RKO (cell line): ENCODE results near the gene BRAT1.

Source experiments
- DNase-seq: peaks from one replicate; pipeline ENCODE4 v3.0.0-alpha.2; 2016; ENCODE audit warnings: low spot score

BRAT1 gene

DNA sequence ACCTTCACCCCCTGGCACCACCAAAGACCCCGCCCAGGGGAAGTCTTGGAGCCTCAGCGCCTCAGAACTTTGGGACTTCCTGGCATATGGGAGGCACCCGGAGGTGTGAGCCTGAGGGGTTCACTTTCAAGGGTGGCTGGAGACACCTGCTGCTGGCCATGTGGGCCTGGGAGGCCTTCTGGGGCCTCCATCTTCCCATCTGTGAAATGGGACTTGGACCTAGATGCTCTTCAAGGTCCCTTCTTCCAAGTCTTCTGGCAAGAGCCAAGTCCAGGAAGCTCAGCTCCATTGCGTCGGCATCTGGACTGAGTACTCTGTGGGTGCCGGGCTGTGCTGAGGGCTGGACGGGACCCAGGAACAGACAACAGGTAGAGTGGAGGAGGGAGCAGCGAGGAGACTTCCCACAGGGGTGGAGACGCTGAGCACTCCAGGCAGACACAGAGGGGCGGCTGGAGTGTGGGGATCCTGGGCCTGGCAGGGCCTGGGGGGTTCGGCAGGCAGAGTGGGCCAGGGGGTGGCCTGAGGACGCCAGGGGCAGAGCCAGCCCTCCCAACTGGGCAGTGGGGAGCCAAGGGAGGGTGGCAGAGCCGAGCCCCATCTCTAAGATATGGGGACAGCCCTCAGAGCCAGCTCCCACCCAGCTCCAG is 45.1 kb downstream of the BRAT1 start:
- no peak for DNase-seq

DNA sequence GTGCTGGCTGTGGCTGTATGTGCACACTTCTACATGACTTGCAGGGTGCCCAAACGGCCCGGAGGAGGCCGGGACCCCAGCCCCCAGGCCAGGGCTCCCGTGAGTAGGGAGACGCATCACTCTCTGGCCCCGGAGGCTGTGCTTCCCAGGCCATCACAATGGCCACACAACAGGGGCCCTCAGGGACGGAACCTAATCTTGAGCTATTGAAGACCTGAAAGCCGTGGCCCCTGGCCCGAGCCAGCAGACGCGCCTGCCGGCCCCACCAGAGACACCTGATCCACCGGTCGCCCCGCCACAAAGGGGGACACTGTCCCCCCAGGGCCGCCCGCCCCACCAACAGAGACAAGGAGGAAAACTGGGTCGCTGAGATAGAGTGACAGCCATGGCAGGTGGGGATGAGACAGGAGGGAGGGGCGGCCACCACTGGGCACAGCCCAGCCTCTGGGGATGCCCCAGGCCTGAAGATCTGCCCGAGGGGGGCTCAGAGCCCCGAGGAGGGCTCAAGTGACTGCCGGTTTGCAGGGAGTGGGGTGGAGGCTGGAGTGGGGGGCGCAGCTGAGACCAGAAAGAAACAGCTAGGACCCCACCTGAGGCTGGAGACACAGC is 45.9 kb downstream of the BRAT1 start:
- DNase-seq: no peak

DNA sequence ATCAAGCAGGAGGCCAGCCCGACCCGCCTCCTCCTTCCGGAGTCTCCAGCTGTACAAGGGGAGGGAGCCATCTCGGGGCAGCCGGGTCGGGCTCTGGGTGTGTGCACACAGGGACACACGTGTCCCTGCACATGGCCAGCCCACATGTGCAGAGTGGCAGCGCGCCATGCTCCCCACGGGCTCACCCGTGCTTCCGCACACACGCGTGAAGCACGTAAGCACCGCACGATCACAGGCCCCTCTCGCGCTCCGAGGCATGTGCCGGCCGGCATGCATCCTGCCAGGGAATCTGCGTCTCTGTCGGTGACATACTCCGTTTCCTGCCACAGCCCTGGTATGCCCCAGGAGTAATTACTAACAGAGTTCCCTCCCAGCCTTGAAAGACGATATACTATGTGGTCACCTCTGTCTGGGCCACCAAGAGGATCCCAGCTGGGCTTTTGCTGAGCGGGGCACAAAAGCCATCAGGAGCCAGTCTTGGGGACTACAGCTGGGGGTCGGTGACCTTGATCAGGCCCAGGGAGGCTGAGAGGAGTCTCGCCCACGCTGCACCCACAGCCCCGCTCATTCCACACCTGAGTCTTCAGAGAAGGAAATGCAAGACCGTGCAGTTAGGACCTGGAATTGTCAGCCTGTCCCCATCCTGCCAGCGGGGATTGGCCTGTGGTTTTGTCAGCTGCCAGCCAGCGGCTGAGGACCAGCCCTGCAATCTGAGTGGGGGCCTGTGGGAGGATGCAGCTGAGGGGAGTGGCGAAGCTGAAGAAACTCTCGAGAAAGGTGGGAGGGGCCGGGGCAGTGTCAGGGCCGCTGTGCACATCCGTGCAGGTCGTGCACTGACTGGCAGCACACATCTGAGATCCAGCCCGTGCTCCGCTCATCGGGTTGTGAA is 46.8 kb downstream of the BRAT1 start:
- no peak for DNase-seq

DNA sequence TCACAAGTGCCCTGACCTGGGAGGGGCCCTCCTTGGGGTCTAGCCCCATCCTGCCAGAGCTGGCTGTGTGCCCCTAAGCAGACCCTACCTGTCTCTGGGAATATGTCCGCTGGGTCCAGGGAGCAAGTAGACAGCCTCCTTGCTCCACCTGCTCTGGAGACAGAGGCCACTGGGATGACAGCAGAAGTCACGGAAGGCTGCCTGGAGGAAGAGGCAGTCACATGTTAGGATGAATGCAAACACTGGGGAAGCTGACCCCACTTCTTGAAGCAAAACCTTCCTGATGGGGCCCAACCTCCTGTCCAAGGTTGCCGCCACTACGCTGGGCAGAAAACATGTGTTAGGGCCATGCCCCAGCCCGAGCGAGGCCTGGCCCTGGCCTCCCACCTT is 47.4 kb downstream of the BRAT1 start:
- DNase-seq: no peak

DNA sequence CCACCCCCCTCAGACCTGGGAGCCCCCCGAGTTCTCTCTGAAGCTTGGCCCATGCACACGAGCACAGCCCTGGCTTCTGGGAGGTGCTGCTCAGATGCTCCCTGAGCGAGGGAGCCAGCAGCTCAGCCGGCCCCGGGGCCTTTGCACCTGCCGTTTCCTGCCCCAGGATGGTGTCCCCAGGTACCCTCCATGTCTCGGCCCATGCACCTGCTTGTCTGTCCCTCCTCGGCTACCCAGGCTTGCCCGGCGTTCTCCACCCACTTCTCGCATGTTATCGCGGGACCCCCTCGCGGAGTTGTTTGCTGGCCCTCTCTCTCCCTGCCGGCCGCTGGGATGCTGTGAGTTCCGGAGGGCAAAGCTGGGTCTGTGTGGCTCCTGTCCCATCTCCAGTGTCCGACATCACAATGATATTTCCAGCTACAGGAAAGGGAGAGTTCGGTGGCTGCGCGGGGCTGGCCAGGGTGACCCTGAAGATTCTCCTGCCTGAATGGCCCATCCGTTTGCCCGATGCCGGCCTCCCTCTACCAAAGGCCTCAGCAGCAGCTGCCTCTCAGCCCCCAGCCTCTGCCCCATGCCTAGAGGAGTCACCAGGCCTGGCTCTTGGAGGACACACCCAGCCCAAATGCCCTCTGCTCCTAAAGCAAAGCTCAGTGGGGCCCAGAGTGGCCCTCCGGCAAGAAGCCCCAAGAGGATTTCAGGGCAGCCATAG is 48.0 kb downstream of the BRAT1 start:
- DNase-seq: no peak

DNA sequence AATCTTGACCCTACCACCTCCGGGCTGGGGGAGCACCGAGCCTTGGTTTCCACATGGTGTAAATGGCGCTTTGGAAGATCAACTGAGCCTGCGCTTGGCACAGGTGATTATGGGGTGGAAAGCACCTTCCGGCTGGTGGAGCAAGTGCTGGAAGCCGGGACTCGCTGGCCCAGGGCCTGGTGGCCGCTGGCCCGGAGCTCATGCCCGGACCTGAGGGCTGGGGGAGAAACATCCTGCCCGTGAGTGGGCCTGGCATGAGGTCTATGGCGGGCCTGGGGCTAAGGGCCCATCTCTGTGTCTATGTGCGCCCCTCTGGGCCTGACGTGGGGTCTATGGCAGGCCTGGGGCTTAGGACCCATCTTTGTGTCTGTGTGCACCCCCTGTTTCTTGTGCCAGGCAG is 49.9 kb downstream of the BRAT1 start:
- DNase-seq: no peak

DNA sequence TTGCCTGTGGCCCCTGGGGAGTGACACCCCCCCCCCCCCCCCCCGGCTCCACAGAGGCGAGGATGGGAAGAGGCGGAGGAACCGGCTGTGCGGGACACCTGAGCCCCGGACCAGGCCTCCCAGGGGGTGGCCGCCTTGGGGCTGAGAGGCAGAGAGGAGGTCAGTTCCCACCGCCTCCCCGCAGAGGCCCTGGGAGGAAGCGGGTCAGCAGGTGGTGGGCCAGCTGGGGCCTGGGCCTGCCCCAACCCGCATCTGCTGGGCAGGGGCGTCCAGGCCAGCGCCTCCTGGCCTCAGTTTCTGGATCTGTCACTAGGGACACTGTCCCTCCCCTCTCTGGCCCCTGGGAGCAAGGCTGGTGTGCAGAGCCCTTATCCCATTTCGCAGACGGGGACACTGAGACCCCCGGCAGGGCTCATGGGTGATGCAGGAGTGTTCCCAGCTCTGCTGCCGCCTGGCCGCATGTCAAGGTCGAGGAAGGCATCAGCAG is 50.4 kb downstream of the BRAT1 start:
- DNase-seq: no peak

DNA sequence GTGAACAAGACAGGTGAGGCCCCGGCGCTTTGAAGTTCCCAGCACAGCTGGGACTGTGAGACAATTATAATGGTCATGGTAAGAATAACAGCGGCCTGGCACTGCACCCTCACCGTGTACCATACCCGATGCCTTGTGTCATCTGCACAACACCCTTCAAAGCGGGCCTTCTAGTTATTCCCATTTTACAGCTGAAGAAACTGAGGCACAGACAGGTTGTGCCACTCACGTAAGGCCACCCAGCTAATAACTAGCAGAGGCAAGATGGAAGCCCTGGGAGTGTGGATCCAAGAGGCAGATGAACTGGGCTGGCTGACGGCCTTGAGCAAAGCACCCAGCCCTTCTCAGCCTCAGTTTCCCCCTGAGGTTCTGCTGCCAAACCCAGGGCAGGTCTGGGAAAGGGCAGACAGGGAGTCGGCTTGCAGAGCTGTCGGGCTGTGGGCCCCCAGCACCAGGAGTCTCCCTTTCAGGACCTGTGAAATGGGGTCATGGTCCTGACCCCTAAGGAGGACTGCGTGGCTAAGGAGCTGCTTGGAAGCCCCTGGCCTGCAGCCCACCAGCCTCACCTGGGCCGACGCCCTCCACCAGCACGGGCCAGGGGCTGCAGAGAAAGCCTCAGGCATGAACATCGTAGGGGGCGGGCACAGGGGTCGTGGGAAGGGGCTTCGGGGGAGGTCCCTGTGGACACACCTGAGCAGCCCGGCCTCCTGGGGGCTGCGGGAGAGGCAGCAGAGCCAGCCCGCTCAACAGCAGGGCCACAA is 51.0 kb downstream of the BRAT1 start:
- no peak for DNase-seq

DNA sequence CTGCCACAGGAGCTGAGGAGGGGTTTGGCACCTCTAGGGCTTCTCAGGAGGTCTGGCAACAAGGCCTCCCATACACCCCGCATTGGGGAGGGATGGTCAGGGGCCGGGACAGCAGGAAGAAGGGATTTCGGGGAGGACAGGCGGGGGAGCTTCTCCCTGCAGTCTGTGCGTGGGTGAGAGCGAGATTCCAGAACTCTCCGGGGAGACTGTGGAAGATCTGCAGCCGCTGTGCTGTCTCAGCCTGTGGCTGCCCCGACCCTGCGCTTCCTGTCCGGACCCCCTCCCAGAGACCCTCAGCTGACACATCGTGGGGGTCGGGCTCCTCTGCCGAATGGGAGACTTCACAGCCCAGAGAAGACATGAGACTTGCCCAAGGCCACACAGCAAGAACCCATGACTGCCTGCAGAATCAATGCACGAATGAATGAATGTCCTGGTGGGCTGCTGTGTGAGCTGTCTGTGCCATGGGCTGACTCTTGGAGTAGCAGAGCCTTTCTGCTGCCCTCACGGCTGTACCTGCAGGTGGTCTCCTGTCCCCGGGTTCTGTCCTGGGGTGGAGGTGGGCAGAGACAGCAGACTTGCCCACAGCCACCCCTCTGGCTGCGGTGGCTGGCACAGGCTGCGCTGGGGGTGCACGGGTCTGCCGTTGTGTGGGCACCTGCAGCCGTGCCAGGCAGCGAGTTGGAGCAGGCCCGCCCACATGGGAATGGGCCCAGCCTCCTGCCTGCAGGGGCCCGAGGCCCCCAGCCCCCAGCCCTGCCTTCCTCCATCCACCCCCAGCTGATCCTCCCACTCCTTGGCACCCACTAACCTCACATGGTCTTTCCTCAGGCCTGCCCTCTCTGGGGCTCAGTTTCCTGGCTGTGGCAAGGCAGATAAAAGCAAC is 52.0 kb downstream of the BRAT1 start:
- DNase-seq: no peak

DNA sequence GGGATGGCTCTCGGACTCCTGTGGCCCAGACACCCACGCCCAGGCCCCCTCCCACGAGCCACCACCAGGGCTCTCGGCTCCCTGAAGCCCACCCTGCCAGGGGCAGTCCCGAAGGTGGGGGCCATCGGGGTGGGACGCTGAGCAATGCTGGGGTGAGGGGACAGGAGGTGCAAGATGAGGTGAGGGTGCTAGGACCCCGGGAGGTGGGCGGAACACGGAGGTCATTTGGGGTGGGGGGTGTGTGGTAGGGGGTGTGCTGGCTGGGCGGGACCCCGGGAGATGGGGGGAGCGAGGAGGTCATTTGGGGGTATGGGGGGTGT is 52.7 kb downstream of the BRAT1 start:
- no peak for DNase-seq

DNA sequence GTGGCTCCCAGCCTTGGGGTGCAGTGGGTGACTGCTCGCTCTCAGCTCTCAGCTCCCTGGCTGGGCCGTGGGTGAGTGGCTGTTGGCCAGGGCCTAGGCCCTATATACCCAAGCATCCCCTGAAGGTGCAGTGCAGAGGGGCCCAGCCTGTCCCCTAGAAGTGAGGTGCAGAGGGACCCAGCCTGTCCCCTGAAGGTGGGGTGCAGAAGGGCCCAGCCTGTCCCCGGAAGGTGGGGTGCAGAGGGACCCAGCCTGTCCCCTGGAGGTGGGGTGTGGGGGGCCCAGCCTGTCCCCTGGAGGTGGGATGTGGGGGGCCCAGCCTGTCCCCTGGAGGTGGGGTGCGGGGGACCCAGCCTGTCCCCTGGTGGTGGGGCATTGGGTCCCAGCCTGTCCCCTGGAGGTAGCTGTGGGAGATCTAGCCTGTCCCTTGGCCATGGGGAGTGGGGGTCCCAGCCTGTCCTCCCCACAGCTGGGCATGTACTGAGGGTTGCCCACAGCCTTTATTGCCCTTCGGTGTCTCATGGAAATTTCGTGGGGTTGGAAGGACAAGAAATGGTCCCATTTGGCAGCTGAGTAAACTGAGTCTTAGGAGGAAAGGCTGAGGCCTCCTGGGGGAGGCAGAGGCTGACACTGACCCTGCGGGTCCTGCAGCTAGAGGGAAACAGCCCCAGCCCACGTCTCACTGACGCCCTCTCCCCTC is 53.2 kb downstream of the BRAT1 start:
- DNase-seq: no peak

DNA sequence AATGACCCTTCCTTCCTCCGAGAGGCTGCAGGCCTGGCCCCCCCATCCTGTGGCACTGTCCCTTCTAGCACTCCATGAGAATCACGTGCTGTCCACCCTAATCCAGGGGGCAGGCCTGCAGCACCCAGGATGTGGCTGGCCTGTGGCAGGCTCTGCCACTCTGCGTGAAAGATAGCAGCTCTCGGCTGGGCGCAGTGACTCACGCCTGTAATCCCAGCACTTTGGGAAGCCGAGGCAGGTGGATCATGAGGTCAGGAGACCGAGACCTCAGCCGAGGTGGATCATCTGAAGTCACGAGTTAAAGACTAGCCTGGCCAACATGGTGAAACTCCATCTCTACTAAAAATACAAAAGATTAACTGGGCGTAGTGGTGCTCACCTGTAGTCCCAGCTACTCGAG is 54.6 kb downstream of the BRAT1 start:
- no peak for DNase-seq

DNA sequence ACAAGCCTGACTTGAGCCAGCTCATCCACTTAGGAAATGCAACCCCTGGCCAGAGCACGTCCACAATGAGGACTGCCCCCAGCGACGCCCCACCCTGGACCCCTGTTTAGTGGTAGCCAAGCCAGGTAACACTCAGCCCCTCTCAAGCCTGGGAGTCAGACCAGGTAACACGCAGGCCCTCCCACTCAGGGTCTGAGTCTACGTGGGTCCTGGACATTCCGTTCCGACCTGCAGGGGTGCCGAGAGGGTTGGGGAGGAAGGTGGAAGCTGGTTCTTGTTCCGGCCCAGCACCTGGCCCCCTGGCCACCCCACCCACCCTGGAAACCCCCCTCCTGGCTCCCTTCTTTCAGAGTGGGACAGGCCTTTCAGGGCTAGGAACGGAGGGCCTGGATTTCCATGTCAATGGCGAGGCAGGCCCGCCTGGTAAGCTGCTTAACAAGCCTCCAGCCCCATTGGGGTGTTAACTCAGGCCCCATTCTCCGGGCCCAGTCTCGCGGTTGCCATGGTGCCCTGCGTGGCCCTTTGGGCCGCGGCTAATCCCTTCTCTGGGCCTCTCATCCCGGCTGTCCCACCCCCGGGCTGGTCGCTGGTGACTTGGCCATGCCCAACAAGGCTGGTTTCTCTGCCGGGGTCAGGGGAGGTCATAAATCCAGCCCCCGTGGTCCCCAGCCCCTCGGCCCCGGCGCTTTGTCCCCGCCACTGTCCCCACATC is 55.4 kb downstream of the BRAT1 start:
- no peak for DNase-seq

DNA sequence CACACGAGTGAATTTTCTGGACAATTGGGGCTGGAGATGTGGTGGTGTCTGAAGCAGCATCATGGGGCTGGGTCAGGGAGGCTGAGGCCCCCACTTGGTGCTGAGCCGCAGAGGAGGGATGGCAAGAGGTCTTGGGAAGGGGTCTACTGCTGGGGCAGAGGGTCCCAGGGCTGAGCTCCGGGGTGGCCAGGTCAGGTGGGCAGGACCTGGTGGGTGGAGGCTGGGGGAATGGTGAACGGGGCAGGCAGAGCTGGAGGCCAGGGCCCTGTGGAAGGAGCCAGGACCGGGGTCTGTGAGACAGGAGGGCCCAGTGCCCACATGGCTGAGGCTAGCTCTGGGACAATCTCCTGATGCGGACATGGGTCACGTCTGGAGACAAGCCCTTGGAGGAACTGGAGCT is 56.1 kb downstream of the BRAT1 start:
- no peak for DNase-seq

DNA sequence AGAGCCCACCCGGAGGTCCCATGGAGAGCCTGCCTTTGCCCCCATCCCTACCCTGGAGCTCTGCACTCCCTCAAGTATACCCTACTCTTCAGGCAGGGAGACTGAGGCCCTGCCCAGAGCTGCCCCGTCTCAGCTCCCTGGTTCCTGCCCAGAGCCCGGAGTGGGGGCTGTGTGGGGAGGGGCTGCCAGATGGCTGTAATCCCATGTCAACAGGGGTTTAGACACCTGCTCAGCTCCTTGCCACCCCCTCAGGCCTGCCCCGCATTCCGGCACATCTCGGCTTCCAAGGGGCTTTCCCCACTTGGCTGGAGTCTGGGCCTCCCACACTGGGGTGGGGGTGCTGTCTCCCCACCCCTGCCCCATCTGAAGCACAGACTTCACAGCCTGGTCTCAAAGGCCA is 56.6 kb downstream of the BRAT1 start:
- no peak for DNase-seq

DNA sequence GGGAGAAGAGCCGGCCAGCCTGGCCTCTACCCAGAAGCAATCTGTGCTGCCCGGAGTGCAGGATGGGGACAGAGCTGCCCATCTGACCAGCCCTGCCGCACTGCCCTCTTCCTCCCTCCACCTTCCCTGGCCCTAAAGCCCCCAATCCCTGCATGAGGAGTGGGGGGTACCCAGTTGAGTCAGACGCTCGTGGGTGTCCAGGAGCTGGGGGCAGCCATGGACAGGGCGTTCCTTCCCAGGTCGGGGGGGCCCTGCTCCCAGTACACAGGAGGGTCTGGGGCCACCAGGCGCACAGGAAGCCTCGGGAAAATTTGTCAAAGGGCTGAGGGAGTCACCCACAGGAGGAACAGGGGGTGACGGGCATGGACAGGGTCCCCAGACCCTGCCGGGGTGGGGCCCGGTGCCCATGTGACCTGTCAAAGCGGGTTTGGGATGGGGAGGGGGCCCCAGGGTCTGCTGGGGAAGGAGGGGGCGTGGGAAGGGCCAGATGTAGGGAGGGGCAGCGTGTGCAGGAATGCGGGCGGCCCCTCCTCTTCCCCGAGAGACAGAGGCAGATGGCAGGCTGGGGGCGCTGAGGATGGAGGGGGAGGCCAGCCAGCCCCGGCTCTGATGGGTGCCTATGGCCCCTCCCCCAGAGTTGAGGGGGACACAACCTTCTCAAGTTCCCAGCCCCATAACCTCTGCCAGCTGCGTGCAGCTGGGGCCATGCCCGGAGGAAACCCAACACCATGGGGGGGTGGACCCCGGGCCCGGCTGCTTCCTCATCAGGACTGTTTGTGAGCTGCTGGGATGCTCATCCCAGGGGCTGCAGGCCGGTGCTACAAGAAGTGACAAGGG is 57.6 kb downstream of the BRAT1 start:
- DNase-seq: no peak

DNA sequence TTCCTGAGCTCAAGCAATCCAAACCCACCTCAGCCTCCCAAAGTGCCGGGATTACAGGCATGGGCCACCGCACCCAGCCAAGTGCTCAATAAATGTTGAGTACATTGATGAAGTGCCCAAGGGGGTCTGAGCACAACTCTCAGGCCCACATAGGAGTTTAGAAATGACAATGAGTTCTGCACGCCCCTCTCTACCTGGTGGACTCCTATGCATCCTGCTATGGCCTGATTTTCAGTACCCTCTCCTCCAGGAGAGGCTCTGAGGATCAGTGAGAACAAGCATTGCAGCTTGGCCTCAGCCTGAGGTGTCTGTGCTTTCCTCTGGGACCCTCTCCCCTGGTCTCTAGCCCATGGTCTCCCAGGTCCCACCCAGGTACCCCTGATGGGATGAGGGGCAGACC is 58.3 kb downstream of the BRAT1 start:
- no peak for DNase-seq

DNA sequence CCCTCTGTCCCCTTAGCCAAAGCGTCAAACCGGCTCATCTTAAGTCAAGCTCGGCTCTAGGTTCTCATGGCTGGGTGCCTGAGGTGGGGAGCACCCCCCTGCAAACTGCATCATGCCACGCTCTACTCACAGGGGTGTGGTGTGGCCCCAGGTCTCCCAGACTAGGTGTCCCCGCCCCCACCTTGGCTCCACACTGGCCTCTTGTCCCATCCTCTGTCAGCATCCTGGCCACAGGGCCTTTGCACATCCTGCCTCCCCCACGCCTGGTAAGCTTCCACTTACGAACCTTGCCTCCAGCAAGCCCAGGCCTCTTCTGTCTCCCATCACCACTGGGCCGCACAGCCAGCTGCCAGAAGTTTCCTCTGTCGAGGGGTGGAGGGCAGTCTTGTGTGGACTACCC is 58.9 kb downstream of the BRAT1 start:
- no peak for DNase-seq
